ENCODE data around the gene PLVAP.

Gene PLVAP

DNA sequence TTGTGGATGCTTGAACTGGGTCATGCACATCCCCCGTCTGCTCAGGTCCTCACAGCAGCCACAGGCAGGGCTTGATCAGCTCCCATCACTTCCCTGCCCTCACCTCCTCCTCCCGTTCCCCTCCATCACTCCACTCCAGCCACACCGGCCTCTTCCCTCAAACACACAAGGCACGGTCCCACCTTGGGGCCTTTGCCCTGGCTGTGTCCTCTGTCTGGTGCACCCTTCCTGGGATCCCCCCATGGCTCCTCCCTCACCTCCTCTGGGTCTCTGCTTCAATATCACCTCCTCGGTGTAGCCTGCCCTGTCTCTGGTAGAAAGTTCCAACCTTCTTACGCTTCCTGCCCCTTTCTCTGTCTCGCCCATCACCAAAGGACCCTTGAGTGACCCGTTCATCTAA lies 23.8 kb downstream of the PLVAP start:
- DNase-seq, result no peak

DNA sequence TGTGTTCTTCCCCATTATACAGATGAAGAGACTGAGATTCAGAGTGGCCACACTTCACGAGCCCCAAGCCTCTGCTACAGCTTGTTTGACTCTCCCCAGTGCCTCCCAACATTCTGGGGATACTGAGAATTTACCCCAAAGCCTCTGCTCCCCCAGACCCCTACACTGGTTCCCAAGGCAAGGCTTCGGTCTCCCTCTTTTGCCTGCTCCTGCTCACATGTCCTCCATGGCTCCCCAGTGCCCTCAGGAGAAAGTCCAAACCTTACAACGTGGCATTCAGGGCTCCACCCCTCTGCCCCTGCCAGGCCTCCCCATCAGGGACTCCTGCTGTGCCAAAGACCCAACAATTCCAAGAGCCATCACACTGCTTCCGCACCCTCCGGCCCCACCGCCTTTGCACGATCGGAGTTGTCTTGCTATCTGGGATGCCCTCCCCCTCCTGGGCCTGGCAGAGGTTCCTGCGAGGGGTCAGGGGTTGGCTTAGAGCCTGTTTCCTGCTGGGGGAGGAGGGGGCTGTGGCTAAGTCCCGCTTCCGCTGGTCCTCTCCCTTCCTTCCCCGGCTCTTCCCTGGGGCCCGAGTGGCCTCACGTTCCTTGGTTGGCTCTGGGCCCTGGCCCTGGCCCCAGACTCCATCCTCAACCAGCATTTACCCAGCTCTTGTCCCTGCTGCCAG lies 24.4 kb downstream of the PLVAP start:
- DNase-seq, result no peak

DNA sequence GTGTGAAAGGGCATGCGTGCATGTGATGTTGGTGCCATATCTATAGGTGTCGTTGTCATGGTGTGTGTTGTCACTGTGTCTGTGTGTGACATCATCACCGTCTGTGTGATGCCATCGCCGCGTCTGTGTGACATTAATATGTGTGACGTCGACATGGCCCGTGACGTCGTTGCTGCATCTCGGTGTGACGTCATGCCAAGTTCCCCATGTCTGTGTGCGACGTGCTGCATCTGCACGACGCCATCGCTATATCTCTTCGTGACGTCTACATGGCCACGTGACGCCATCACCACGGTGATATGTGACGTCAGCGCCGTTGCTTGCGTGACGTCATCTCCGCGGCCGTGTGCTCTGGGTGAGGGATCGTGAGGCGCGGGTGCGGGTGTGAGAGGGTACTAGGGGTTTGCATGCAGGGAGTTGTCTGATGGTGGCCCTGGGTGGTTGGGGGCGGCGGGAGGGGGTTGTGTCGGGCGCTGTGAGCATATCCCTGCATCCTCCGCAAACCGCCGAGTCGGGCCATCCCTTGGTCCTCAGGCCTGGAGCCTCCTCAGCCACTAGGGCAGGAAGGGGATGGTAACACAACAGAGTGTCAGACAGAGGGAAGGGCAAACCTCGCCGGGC lies 25.2 kb downstream of the PLVAP start:
- no peak for DNase-seq

DNA sequence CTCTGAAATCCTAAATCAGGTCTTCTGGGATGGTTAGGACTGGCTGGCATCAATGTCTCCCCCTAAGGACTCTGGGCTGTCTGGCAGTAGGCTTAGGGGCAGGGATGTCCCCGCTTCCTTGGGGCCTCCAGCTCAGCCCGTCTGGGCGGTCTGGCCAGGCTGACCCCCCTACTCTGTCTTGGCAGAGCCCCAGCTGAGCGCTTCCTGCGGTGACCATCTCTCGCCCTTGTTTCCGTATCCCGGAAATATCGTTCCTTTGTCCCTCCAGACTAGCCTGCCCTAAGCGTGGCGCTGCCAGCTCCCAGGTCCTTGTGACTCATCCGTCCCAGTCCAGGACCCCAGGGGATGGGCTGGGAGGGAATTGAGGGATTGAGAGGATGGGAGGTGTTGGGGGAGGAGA lies 28.4 kb downstream of the PLVAP start:
- no peak for DNase-seq

DNA sequence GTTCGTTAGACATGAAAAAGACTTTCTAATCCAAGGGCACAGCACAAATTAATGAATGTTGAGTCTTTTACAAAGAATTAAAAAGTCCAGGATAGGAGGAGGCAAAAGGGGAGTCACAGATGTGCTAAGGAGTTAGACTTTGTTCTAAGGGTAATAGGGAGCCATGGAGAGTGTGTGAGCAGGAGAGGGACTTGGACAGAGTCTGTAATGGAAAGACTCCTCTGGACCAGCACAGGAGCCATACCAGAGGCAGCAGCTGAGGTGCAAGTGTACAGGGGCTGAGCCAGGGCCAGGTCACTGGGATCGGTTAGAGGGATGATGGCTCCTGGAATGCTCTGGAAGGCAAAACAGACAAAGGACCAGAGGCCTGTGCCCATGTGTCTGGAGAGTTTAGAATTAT lies 29.3 kb downstream of the PLVAP start:
- no peak for DNase-seq

DNA sequence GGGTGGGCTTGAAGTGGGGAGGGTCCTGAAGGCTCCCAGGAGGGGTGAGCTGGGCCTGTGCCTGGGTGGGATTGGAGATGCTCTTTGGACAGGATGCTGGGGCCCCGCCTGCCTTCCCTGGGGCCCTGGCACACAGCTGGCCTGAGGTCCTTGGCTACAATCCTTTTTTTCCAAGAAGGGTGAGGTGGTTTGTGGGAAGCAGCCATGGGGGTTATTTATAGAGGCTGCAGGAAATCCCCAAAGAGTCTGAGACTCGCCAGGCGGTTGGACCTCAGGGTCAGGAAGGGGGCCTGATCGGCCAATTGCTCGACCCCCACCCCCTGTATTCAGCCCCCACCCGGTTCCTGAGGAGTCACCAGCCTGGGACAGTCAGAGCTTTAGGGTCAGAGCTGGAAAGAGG lies 29.8 kb downstream of the PLVAP start:
- no peak for DNase-seq

DNA sequence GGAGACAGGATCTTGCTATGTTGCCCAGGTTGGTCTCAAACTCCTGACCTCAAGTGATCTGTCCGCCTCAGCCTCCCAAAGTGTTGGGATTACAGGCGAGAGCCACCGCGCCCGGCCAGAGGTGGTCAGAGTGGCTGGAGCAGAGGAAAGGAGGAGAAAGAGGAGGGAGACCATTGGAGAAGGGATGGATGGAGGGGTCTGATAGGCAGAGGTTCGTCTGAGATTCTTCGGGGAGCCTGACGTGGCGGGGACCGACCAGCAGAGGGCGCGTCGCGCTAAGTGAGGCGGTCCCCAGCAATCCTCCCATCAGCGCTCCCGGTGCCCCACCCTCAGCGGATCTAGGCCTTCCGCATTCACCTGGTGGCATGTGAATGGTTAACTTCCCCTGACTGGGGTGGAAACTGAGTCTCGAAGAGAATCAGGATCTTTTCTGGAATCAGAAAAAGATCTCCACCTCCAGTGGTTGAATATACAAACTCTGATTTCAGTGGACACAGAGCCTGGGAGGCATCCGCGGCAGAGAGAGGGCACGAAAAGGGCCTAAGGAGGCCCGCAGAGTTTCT lies 31.0 kb downstream of the PLVAP start:
- DNase-seq, result no peak

DNA sequence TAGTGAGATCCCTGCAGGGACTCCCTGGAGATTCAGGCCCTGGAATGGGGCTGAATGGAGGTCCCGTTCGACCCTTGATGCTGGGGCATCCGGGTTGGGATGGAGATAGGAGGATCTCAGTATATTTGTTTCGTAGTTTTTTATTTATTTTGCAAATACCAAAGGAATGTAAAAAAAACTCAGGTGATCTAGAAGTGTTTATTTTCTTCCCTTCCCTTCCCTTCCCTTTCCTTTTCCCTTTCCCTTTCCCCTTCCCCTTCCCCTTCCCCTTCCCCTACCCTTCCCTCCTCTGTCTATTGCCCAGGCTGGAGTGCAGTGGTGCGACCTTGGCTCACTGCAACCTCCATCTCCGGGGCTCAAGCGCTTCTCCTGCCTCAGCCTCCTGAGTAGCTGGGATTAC lies 35.3 kb downstream of the PLVAP start:
- no peak for DNase-seq

DNA sequence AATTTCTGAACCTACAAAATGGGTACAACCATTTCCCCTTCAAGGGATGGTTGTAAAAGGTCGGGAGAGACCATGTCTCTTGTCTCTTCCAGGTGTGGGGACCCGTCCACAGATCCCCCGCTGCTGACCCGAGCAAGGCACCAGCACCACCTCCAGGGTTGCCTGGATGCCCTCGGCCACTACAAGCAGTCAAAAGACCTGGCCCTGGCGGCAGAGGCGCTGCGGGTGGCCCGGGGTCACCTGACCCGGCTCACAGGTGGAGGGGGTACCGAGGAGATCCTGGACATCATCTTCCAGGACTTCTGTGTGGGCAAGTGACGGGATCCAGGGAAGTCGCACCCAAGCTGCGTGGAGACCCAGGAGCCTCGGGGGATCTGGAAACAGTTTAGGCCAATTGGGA lies 35.8 kb downstream of the PLVAP start:
- DNase-seq, result no peak

DNA sequence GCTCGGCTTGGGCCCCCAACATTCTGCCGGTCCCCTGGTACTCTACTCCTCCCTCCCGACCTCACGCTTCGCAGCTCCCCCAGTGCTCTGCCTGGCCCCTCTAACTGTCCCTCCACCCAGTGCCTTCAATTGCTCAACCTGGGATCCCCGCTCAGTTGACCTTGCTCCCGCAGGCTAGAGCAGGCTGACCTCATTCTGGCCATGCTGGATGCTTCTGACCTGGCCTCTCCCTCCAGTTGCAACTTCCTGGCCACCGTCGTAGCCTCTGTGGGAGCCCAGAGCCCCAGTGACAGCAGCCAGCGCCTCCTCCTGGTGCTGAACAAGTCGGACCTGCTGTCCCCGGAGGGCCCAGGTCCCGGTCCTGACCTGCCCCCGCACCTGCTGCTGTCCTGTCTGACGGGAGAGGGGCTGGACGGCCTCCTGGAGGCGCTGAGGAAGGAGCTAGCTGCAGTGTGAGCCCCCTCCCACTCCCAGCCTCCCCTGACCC lies 36.2 kb downstream of the PLVAP start:
- DNase-seq, result no peak

DNA sequence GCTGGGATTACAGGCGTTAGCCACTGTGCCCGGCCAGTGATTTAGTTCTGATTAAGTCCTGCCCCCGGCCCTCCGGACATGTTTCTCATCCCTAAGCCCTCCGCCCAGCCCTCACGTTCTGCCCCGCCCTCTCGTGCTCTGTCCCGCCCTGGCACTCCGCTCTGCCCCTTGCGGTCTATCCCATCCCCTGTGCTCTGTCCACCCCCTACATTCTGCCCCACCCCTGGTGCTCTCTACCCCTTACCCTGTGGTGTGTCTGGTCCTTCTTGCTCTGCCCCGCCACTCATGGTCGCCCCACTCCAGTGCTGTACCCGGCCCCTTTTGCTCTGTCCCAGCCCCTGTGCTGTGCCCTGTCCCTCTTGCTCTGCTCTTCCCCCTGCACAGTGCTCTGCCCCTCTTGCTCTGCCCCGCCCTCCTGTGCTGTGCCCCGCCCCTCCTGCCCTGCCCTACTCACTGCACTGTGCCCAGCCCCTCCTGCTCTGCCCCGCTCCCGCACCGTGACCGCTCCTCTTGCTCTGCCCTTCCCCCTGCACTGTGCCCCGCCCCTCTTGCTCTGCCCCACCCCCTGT lies 36.8 kb downstream of the PLVAP start:
- no peak for DNase-seq

DNA sequence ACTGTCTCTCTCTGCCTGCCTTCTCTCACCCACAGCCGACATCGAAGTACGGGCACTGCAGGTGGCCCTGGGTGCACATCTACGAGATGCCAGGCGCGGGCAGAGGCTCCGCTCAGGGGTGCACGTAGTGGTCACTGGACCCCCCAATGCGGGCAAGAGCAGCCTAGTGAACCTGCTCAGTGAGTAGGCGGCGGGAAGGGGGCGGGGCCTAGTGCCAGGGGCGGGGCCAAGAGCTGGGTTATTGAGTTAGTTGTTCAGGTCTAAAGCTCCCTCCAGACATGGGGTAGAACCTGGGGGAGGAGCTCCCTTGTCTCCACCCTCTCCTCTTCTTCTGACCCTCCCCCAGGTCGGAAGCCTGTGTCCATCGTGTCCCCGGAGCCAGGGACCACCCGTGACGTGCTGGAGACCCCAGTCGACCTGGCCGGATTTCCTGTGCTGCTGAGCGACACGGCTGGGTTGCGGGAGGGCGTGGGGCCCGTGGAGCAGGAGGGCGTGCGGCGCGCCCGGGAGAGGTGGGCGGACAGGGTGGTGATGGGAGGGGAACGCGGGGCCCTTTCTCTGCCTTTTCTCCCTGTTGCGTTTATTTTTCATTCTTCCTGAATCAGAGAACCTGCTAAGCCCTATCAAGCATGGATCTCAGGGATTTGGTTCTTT lies 37.9 kb downstream of the PLVAP start:
- DNase-seq, result no peak

DNA sequence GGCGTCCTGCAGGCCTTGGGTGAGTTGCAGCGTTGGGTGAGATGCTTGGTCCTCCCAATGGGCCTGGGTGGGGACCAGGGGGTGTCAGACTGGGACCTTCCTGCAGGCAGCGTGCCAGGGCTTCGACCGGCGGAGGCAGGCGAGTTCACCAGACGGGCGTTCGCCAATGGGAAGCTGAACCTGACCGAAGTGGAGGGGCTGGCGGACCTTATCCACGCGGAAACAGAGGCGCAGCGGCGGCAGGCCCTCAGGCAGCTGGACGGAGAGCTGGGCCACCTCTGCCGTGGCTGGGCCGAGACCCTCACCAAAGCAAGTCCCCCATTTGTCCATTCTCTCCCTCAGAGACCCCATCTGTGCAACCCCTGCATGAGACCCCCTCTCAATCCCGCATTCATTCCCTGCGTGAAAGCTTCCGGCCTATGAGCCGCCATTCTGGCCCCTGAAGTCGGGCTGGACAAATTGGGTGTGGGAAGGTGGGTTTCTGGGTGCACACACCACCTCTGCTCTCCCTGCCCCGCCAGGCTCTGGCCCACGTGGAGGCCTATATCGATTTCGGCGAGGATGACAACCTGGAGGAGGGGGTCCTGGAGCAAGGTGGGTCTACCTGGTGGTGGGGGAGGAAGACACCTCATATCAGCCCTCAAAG lies 38.6 kb downstream of the PLVAP start:
- no peak for DNase-seq

DNA sequence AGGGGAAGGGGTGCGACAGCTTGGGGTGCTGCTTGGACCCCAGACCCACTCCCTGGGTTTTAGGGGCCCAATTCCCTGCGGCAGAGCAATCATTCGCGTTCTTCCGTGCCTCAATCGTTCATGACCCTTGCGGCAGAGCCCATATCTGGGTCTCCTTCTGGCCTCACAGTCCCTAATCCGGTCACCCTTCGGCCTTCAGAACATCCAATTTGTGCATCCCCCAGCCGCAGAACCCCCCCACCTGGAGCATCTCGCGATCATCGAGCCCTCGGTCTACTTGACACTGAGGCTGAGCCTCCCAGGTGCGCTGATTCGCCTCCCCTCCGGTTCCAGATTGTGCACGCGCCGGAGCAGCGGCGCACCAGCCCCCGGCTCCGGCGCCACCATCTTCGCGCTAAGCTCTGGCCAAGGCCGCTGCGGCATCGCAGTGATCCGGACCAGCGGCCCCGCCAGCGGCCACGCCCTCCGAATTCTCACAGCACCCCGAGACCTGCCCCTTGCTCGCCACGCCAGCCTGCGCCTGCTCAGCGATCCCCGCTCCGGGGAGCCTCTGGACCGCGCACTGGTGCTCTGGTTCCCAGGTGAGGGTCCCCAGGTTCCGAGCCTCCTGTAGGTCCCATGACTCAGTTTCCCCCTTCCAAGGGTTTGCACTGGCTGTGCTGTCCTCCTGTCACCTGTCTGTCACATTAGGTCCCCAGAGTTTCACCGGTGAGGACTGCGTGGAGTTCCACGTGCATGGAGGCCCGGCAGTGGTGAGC lies 39.3 kb downstream of the PLVAP start:
- no peak for DNase-seq

DNA sequence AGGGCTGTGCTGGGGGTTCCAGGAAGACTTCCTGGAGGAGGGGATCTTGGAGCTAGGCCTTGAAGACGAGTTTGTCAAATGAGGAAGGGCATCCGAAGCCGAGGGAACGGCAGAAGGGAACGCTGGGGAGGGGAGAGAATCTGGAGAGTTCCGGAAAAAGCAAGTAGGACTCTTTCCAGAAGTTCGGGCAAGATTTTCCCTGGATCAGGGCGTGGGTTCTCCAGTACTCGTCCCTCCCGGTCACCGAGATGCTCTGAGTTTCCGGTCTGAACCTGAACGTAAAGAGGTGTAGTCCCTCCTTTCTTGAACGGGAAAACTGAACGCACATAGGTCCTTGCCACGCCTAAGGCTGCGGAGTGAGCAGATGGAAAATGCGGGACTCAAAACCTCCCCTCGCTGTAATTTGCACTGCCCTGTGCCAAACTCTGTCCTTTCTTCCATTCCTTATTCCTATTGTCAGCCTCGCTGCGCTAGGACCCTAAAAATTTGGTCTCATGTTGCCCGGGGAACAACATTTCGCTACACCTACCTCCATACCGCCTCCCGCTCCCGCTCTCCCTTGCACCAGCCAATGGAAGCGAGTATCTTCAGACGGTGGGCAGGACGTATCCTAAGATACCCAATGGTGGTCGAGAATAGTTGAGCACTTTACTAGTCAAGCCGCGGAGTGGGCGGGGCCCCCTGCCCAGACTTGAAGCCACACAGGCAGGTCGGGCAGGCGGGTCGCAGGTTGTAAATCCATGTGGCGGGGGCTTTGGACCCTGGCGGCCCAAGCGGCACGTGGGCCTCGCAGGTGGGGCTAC lies 40.1 kb downstream of the PLVAP start, which contains the start of gene GTPBP3:
TSS of gene GTPBP3 (plus strand) at position 682 of the 803 bp plus-strand sequence. CDS start at position 741, 59 bp downstream.
- DNase-seq, result peak; percentile 94

DNA sequence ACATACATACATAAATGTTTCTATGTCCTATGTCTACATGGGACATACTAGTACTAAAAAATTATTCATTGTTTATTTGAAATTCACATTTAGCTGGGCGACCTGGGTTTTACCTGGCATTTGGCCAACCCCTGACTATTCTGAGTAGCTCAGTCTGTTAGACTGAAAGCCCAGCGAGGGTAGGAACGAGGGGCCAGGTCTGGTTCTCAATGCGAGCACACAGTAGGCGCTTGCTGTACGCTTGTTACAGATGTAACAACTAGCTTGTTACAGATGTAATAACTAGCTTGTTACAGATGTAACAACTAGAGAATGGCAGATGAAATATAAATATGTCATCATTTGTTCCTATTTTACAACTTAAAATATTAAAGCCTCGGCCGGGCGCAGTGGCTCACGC lies 41.6 kb downstream of the PLVAP start:
- DNase-seq, result no peak

DNA sequence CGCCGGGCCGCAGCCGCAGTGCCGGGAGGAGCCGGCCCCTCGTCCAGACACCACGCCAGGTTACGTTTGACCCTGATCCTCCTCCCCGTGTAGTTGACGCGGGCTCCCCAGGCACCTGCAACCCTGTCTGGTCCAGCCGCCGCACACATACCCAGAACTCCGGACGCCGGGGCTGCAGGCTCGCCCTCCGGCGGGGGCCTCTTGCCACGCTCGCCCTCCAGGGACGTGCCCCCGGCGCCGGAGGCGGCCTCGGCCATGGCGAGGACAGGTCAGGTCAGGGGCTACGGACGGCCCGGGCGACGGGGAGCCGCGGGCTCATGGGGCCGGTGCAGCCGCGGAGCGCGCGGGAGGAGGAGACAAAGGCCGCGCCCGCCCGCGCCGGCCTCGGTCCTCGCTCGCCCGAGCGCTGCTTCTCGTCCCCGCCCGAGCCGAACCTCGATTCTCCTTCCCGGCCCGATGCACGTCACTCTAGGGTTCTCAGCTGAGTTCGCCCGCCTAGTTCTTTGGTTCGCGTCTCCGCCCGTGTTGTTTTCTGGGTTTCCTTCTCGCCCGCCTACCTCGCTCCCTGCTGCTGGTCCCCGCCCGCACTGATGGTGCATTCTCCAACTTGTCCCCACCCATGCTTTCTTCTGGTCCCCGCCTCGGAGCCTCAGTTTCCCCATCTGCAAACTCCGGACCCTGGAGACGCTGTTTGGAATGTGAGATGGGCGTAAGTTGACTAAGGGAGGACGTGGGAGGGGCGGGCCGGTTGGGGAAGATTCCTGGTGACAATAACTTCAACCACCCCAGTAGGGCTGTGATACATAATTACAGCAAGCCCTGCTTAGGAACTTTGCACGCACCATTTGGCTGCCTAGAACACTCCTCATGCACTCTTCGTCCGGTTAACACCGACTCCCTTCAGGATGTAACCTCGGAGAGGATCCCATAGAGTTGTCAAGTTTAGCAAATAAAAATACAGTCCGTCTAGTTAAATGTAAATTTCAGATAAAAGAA lies 42.4 kb downstream of the PLVAP start, which contains the start of gene ANO8:
TSS of gene ANO8 (minus strand) at position 442 of the 996 bp plus-strand sequence. CDS start at position 257, 185 bp downstream.
- DNase-seq, result peak; percentile 77

DNA sequence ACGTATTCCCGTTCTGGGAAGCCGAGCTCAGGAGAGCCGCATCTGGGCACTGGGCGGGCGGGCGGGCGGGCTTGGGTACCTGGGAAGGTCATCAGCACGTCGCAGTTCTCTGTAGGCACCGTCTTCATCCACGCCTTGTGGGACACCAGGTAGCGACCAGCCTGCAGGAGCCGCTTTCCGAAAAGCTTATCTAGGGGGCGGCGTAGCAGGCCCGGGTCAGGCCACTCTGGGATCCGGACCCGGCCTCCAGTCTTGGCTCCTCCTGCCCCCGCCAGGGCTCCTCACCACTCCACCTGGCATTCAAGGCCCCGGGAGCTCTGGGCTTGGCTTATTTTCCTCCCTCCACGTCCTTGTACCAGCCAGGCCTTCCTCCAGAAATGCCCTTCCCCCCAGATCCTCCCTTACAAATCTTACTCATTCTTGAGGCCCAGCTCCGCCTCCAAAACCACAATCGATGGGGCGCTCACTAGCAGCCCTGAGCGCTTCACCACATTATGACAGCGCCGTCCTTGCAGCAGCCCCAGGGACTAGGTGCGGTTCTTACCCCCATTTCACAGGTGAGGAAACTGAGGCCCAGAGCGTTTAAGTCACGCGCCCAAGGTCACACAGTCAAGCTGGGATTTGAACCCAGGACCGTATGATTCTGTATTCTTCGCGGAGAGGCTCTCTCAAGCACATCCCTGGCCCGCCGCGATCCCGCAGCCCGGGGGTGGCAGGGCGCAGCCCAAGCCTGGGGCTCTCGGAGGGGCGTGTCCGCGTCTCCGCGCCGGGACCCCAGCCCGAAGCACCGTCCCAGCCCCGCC lies 43.3 kb downstream of the PLVAP start:
- no peak for DNase-seq

Data from NCI-H1436 treated with DMSO at 0.1 percent for 48 hours (cell line).